MG63 (cell line): ENCODE data around the gene INTU. TPM values are rescaled to one million over a fixed set of nuclear protein-coding genes. Genes with fewer than 3 reads are reported as not detected.

Source experiments
- DNase-seq: peaks from one replicate; pipeline ENCODE4 v3.0.0-alpha.2; 2020
- H3K27me3 ChIP-seq: fragments of 250-450 bp; sonication (Bioruptor Pico); 2 replicates; pipeline ENCODE4 v1.5.1; 2020; ENCODE audit warnings: mild to moderate bottlenecking, moderate library complexity
- H3K36me3 ChIP-seq: fragments of 250-450 bp; sonication (Bioruptor Pico); 2 replicates; pipeline ENCODE4 v1.5.1; 2020; ENCODE audit warnings: mild to moderate bottlenecking, moderate library complexity
- H3K4me3 ChIP-seq: fragments of 250-450 bp; sonication (Bioruptor Pico); 2 replicates; pipeline ENCODE4 v1.5.1; 2020; ENCODE audit warnings: mild to moderate bottlenecking, moderate library complexity
- H3K9me3 ChIP-seq: fragments of 250-450 bp; sonication (Bioruptor Pico); 2 replicates; pipeline ENCODE4 v1.5.1; 2020; ENCODE audit warnings: mild to moderate bottlenecking, moderate library complexity
- total RNA-seq: library from RNA; depleted of rRNA; stranded (reverse); fragments of >200 nt; shearing (Covaris generic); gene quantifications from 2 replicates; pipeline ENCODE4 v1.2.3, GENCODE V29; 2014; ENCODE audit warnings: low replicate concordance; rRNA removed

INTU gene
- total RNA-seq, 1 experiment from 2014 or later = 1.2 TPM

DNA sequence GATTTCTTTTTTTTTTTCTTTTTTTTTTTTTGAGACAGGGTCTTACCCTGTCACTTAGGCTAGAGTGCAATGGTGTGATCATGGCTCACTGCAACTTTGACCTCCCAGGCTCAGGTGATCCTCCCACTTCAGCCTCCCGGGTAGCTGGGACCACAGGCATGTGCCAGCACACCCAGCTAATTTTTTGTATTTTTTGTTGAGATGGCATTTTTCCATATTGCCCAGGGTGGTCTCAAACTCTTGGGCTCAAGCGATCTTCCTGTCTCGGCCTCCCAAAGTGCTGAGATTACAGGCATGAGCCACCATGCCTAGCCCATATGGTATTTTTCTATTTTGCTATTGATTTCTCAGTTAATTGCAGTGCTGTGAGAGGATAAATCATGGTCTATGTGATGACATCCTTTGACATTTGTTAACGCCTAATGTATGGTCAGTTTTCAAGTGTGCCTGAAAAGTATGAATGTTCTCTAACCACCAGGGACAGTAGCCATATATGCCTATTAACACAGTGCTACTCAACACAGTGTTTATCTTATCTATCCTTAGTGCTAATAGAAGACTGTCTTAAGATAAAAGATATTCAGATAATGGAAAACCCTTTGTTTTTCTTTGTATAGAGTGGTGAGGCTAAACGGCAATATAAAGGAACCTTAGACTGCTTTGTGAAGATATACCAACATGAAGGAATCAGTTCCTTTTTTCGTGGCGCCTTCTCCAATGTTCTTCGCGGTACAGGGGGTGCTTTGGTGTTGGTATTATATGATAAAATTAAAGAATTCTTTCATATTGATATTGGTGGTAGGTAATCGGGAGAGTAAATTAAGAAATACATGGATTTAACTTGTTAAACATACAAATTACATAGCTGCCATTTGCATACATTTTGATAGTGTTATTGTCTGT lies 140.3 kb downstream of the INTU start:
- no peak overlapping the region for H3K4me3 ChIP-seq
- H3K9me3 ChIP-seq = no peaks in the 10 kb centered on the region
- no peak for DNase-seq
- peaks cover 2% of the 10 kb centered on the region; the same call in 1 of the 2 replicates for H3K27me3 ChIP-seq
- no peaks in the 10 kb centered on the region for H3K36me3 ChIP-seq

DNA sequence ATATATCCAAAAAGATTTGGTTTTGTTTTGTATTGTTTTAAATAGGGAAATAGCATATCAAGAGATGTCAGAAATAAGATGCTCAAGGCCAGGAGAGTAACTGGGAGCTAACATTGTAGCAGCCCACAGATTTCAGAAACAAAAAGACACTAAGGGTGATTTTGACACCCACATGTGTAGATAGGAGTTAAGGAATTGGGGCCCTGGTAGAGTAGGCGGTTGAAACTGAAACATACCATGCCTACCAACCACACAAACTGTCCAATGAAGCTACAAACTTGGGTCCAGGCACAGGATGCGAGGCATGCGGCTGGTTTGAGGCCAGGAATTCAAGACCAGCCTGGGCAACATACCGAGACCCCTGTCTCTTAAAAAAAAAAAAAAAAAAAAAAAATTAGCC lies 143.1 kb downstream of the INTU start:
- Histone ChIP-seq H3K9me3 (no peaks in the 10 kb centered on the region), H3K4me3 (no peak overlapping the region), H3K36me3 (no peaks in the 10 kb centered on the region), H3K27me3 (no peaks in the 10 kb centered on the region)
- no peak for DNase-seq

Other genes with a start within 250 kb of the INTU start
- not detected in 2 replicates for gene SLC25A31, start 97.4 kb downstream of the INTU start, total RNA-seq
- 3.9 and 6.2 TPM in 2 replicates for gene HSPA4L, start 149.4 kb downstream of the INTU start, total RNA-seq
- 7.3 and 9.1 TPM in 2 replicates for gene PLK4, start 247.9 kb downstream of the INTU start, total RNA-seq